Measurements from ENCODE around the gene LMCD1.
A peak's percentile ranks its signal among the peaks of the same experiment; 100 is the strongest.

Gene LMCD1

GRCh38 chr3:8501371-8502131, at the start of gene LMCD1:
LMCD1 (plus strand) TSS chr3:8501823; CDS start chr3:8501939, 116 bp downstream.
- DNase-seq: peak; percentile 59 to 99 (median 95)

- DNase-seq: no peak
Measured at GRCh38 chr3:8452112-8452511, 49.5 kb upstream of the LMCD1 start.

GRCh38 chr3:8453153-8453552, 48.5 kb upstream of the LMCD1 start:
- DNase-seq: no peak

- no peak for DNase-seq
Measured at GRCh38 chr3:8455526-8456411, 45.9 kb upstream of the LMCD1 start.

- no peak for DNase-seq
Measured at GRCh38 chr3:8456412-8456811, 45.2 kb upstream of the LMCD1 start.

- DNase-seq: no peak
Measured at GRCh38 chr3:8457039-8457438, 44.6 kb upstream of the LMCD1 start.

- DNase-seq: no peak
Measured at GRCh38 chr3:8458238-8458661, 43.4 kb upstream of the LMCD1 start.

- DNase-seq: no peak
Measured at GRCh38 chr3:8458711-8459110, 42.9 kb upstream of the LMCD1 start.

- no peak for DNase-seq
Measured at GRCh38 chr3:8460050-8460708, 41.4 kb upstream of the LMCD1 start.

- DNase-seq: no peak
Measured at GRCh38 chr3:8460815-8461456, 40.7 kb upstream of the LMCD1 start.

GRCh38 chr3:8464668-8465067, 37.0 kb upstream of the LMCD1 start:
- DNase-seq: peak in 31 of 51 donors; percentile 1 to 68 (median 37)

GRCh38 chr3:8466526-8466925, 35.1 kb upstream of the LMCD1 start:
- no peak for DNase-seq

GRCh38 chr3:8470801-8471200, 30.8 kb upstream of the LMCD1 start:
- peak in 2 of 51 donors; percentile 8 to 31 for DNase-seq

GRCh38 chr3:8472549-8472948, 29.1 kb upstream of the LMCD1 start:
- DNase-seq: no peak

GRCh38 chr3:8473029-8473428, 28.6 kb upstream of the LMCD1 start:
- DNase-seq: no peak

- no peak for DNase-seq
Measured at GRCh38 chr3:8473990-8474389, 27.6 kb upstream of the LMCD1 start.

GRCh38 chr3:8474991-8475390, 26.6 kb upstream of the LMCD1 start:
- no peak for DNase-seq

GRCh38 chr3:8480699-8481098, 20.9 kb upstream of the LMCD1 start:
- DNase-seq: no peak

GRCh38 chr3:8481380-8481779, 20.2 kb upstream of the LMCD1 start:
- DNase-seq: no peak

- no peak for DNase-seq
Measured at GRCh38 chr3:8482263-8482662, 19.4 kb upstream of the LMCD1 start.

- DNase-seq: peak in 36 of 51 donors; percentile 1 to 76 (median 40)
Measured at GRCh38 chr3:8482960-8483665, 18.5 kb upstream of the LMCD1 start.

Measured in hypothalamus (tissue), 51 donors.